ENCODE measurements around the gene SLC35F3.

DNA sequence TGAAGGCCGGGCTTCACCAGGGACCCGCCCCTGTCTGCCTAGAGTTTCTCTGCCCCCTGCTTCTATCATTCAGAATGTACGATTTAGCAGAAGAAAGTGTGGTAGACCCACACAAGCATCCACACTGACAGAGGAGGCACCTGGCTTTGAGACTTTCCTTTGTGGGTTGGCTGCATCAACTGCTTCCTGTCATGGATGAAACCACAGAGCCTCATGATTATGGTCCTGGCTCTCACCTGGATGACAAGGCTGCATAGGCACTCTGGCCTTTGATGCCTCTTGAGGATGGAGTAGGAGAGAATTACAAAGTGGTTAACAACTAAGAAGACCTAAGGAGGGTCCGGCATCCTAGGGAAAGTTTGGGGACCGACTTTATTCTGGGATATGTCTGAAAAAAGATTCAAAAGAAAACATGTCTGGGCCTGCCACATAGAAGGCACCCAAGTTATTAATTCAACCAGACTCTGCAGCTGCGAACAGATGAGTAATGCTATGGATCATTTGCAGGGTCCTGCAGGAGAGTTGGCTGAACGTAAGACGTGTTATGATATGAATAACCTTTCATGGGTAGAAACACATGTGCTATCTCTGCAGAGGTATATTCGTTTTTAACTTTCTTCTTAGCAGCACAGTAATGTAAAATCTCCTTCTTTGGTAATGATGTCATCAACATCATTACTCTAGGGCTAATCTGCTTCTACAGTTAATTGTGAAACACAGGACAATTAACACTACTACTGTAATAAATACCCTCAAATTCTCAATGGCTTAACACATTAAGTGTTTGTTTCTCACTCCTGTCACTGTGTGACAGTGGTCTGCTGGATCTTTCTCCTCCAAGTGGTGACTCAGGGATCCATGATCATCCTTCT, 136.2 kb downstream of the SLC35F3 start:
- TF ChIP-seq CTCF (IDR thresholded peaks at IDR 0.05) (no peak), POLR2AphosphoS5 (IDR thresholded peaks at IDR 0.05; ENCODE audit: low read depth, low read length) (no peak)
